Panc1 (cell line): ENCODE results near the gene TNNC1. TPM values are rescaled to one million over a fixed set of nuclear protein-coding genes. Genes with fewer than 3 reads are reported as not detected.

Experiments
- ATAC-seq: fragments of 200-7000 bp; cut with Tn5 transposase; 2 replicates; pipeline ENCODE4 v1.9.1; 2020; ENCODE audit warnings: mild to moderate bottlenecking, moderate library complexity
- BruUV-seq: library from RNA; stranded (reverse); fragments of 400-500 nt; replicated peaks from 2 replicates; lab custom pipeline; 2021; lab: Mats Ljungman, UMichigan
- CTCF ChIA-PET: fragments of 300-600 bp; sonication (Branson Sonifier 250); formaldehyde crosslinking; loops from one replicate; lab custom pipeline; 2022; ENCODE audit warnings: antibody characterized with exemption; lab: Charles Lee
- POLR2A ChIA-PET: fragments of 300-600 bp; sonication (Branson Sonifier 250); formaldehyde crosslinking; loops from one replicate; lab custom pipeline; 2022; ENCODE audit warnings: antibody characterized with exemption; lab: Charles Lee
- DNase-seq: peaks from one replicate; pipeline ENCODE4 v3.0.0-alpha.2; 2010; ENCODE audit warnings: low read depth, low spot score
- H3K27ac ChIP-seq: 2 replicates; pipeline ENCODE4 v1.5.1; 2011; ENCODE audit warnings: mild to moderate bottlenecking, low read length, inconsistent platforms
- H3K27me3 ChIP-seq: fragments of 200-500 bp; sonication (Bioruptor generic); 2 replicates; pipeline ENCODE4 v1.6.0; 2014; ENCODE audit warnings: low read length, inconsistent platforms; ENCODE audit not compliant: control insufficient read depth, insufficient read depth
- H3K36me3 ChIP-seq: fragments of 200-500 bp; sonication (Bioruptor generic); 2 replicates; pipeline ENCODE4 v1.5.1; 2014; ENCODE audit warnings: inconsistent platforms, mild to moderate bottlenecking, low read length, moderate library complexity; ENCODE audit not compliant: control insufficient read depth, insufficient read depth
- H3K4me1 ChIP-seq: 2 replicates; pipeline ENCODE4 v1.5.1; 2011; ENCODE audit warnings: inconsistent platforms, mild to moderate bottlenecking, low read length, moderate library complexity; ENCODE audit not compliant: control insufficient read depth, insufficient read depth
- H3K4me3 ChIP-seq, 2 experiments: 2 replicates each; pipeline ENCODE4 v1.5.1; 2011 to 2012; ENCODE audit warnings: low read depth in 2 of 2, low read length in 2 of 2, mild to moderate bottlenecking in 2 of 2, inconsistent platforms in 1 of 2, moderate library complexity in 1 of 2
- H3K9me3 ChIP-seq: fragments of 200-500 bp; sonication (Bioruptor generic); 2 replicates; pipeline ENCODE4 v1.5.1; 2014; ENCODE audit warnings: low read depth, mild to moderate bottlenecking, inconsistent platforms, low read length, moderate library complexity; ENCODE audit not compliant: control insufficient read depth, insufficient read depth
- POLR2AphosphoS5 ChIP-seq: IDR thresholded peaks from 2 replicates; pipeline ENCODE4 v1.6.1; 2012; ENCODE audit warnings: mild to moderate bottlenecking, low read depth, low read length, moderate library complexity
- SIN3A ChIP-seq: IDR thresholded peaks from 2 replicates; pipeline ENCODE4 v1.6.1; 2012; ENCODE audit warnings: low read depth, mild to moderate bottlenecking, low read length, moderate library complexity, borderline replicate concordance; ENCODE audit not compliant: insufficient read depth
- TCF7L2 ChIP-seq: IDR thresholded peaks from 2 replicates; pipeline ENCODE4 v1.6.1; 2011; ENCODE audit warnings: mild to moderate bottlenecking, low read depth, low read length, inconsistent platforms
- in situ Hi-C: cut with HindIII; loops from 2 replicates; pipeline ENCODE4 v1.10.0; 2016; ENCODE audit warnings: low sequenced_read_pairs, low pct_unique_long_range_greater_than_20kb
- intact Hi-C: fragments of 100-400 bp; cut with micrococcal nuclease; formaldehyde crosslinking; loops from one replicate; pipeline ENCODE4 v1.10.0; 2022; ENCODE audit not compliant: unreplicated experiment
- total RNA-seq: library from RNA; stranded (reverse); gene quantifications from one replicate; pipeline ENCODE4 v1.2.1, GENCODE V29; 2021; ENCODE audit not compliant: unreplicated experiment
- TF ChIP-seq, protein P1 (sequence below): fragments of 450-650 bp; IDR thresholded peaks from 2 replicates; pipeline ENCODE4 v1.5.1; 2017; ENCODE audit warnings: mild to moderate bottlenecking
- TF ChIP-seq, protein P2 (sequence below), 2 experiments: IDR thresholded peaks; 2 replicates each; pipeline ENCODE4 v1.6.1; 2011 to 2012; ENCODE audit warnings: low read depth in 2 of 2, control low read depth in 1 of 2, low read length in 1 of 2, mild to moderate bottlenecking in 1 of 2, moderate library complexity in 1 of 2; ENCODE audit not compliant: insufficient read depth in 1 of 2

The TNNC1 gene
- total RNA-seq, 1 experiment from 2014 or later, result 5.2 TPM

DNA sequence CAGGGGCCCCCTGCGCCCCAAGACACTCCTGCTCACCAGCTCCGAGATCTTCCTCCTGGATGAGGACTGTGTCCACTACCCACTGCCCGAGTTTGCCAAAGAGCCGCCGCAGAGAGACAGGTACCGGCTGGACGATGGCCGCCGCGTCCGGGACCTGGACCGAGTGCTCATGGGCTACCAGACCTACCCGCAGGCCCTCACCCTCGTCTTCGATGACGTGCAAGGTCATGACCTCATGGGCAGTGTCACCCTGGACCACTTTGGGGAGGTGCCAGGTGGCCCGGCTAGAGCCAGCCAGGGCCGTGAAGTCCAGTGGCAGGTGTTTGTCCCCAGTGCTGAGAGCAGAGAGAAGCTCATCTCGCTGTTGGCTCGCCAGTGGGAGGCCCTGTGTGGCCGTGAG lies 38.2 kb upstream of the TNNC1 start:
- Histone ChIP-seq H3K9me3 (no peaks in the 10 kb centered on the region), H3K36me3 (no peaks in the 10 kb centered on the region), H3K4me1 (no peaks in the 10 kb centered on the region), H3K27ac (no peak overlapping the region), H3K27me3 (no peaks in the 10 kb centered on the region), H3K4me3 (no peak overlapping the region)
- ATAC-seq (no peak), DNase-seq (no peak)
- intact Hi-C loops (no loop called here), in situ Hi-C loops (no loop called here)
- TF ChIP-seq POLR2AphosphoS5 (no peak), TCF7L2 (no peak), SIN3A (no peak)
- TF ChIP-seq, protein P1, sequence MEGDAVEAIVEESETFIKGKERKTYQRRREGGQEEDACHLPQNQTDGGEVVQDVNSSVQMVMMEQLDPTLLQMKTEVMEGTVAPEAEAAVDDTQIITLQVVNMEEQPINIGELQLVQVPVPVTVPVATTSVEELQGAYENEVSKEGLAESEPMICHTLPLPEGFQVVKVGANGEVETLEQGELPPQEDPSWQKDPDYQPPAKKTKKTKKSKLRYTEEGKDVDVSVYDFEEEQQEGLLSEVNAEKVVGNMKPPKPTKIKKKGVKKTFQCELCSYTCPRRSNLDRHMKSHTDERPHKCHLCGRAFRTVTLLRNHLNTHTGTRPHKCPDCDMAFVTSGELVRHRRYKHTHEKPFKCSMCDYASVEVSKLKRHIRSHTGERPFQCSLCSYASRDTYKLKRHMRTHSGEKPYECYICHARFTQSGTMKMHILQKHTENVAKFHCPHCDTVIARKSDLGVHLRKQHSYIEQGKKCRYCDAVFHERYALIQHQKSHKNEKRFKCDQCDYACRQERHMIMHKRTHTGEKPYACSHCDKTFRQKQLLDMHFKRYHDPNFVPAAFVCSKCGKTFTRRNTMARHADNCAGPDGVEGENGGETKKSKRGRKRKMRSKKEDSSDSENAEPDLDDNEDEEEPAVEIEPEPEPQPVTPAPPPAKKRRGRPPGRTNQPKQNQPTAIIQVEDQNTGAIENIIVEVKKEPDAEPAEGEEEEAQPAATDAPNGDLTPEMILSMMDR, result no peak
- TF ChIP-seq, protein P2, sequence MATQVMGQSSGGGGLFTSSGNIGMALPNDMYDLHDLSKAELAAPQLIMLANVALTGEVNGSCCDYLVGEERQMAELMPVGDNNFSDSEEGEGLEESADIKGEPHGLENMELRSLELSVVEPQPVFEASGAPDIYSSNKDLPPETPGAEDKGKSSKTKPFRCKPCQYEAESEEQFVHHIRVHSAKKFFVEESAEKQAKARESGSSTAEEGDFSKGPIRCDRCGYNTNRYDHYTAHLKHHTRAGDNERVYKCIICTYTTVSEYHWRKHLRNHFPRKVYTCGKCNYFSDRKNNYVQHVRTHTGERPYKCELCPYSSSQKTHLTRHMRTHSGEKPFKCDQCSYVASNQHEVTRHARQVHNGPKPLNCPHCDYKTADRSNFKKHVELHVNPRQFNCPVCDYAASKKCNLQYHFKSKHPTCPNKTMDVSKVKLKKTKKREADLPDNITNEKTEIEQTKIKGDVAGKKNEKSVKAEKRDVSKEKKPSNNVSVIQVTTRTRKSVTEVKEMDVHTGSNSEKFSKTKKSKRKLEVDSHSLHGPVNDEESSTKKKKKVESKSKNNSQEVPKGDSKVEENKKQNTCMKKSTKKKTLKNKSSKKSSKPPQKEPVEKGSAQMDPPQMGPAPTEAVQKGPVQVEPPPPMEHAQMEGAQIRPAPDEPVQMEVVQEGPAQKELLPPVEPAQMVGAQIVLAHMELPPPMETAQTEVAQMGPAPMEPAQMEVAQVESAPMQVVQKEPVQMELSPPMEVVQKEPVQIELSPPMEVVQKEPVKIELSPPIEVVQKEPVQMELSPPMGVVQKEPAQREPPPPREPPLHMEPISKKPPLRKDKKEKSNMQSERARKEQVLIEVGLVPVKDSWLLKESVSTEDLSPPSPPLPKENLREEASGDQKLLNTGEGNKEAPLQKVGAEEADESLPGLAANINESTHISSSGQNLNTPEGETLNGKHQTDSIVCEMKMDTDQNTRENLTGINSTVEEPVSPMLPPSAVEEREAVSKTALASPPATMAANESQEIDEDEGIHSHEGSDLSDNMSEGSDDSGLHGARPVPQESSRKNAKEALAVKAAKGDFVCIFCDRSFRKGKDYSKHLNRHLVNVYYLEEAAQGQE (IDR thresholded peaks at IDR 0.05; ENCODE audit: insufficient read depth in 1 of 2, low read depth in 2 of 2, low read length in 1 of 2), result no peak
- no TSS peak for BruUV-seq
- ChIA-PET CTCF (no interaction called here), POLR2A (no interaction called here)

DNA sequence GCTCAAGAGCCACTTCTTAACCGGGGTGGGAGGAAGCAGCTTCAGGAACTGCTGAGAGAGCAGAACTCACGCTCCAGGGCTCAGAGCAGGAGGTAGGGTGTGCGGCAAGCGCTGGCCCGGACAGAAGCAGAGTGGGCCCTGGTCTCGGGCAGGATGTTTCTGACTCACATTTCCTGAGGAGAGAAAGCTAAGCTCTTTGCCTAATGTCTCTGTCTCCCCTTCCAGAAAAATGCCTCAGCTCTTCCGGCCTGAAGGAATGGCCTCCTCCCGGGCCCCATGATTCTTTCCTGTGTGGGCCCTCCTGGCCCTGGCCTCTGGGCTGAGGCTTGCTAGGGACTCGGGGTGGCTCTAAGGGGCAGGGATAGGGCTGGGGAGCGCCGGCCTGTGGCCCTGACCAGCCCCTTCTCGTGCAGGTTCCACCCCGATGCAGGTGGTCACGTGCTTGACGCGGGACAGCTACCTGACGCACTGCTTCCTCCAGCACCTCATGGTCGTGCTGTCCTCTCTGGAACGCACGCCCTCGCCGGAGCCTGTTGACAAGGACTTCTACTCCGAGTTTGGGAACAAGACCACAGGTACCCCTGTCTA lies 37.2 kb upstream of the TNNC1 start:
- in situ Hi-C loops, result no loop called here
- Histone ChIP-seq H3K27ac (no peak overlapping the region), H3K36me3 (no peaks in the 10 kb centered on the region), H3K27me3 (no peaks in the 10 kb centered on the region), H3K4me3 (no peak overlapping the region), H3K9me3 (no peaks in the 10 kb centered on the region), H3K4me1 (no peaks in the 10 kb centered on the region)
- ChIA-PET POLR2A (no interaction called here), CTCF (no interaction called here)
- TF ChIP-seq POLR2AphosphoS5 (no peak), TCF7L2 (no peak), SIN3A (no peak)
- TF ChIP-seq, protein P2 (IDR thresholded peaks at IDR 0.05; ENCODE audit: insufficient read depth in 1 of 2, low read depth in 2 of 2, low read length in 1 of 2), result no peak
- TF ChIP-seq, protein P1, result no peak
- ATAC-seq (no peak), DNase-seq (no peak)
- intact Hi-C loops, result no loop called here
- BruUV-seq, result no TSS peak
